Upper lobe of left lung (tissue), 4 donors: Measurements from ENCODE around the gene RPS6KA2.

Source experiments
- EP300 ChIP-seq, 4 donors: sonication (generic); formaldehyde crosslinking; IDR thresholded peaks; one replicate each; pipeline ENCODE4 v1.5.1; 2017; ENCODE audit warnings: antibody characterized with exemption in 4 of 4, control low read depth in 2 of 4
- POLR2A ChIP-seq, 4 donors: fragments of 450-650 bp; IDR thresholded peaks; one replicate each; pipeline ENCODE4 v1.5.1; 2016 to 2017; ENCODE audit warnings: antibody characterized with exemption in 4 of 4, mild to moderate bottlenecking in 2 of 4
- POLR2AphosphoS5 ChIP-seq, 2 donors: sonication (generic); formaldehyde crosslinking; IDR thresholded peaks; one replicate each; pipeline ENCODE4 v1.5.1; 2017; ENCODE audit warnings: antibody characterized with exemption in 2 of 2
- TF ChIP-seq, protein P1 (sequence below), 6 experiments: fragments of 450-650 bp in 4 of 6; fragments of 200-600 bp in 2 of 6; sonication (generic) in 2 of 6; IDR thresholded peaks; one replicate each; pipeline ENCODE4 v1.5.1; 2016 to 2019; ENCODE audit warnings: antibody characterized with exemption in 6 of 6

DNA sequence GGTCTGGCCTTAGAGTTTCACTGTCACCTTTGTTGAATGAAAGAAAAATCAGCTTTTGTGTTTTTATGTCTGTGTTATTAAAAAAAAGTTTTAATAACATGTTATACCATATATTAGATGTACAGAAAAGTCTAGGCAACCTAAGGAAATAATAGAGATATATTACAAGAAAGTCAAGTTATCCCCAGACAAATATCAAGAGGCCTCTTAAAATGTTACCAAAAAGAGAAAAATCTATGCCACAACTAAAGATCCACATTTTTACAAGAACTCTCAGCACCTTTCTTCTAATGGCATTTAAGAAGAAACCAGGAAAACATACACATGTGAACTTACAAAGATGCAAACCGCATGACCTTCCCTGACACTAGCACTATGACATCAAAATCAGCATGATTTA lies 67.4 kb downstream of the RPS6KA2 start:
- TF ChIP-seq, protein P1, sequence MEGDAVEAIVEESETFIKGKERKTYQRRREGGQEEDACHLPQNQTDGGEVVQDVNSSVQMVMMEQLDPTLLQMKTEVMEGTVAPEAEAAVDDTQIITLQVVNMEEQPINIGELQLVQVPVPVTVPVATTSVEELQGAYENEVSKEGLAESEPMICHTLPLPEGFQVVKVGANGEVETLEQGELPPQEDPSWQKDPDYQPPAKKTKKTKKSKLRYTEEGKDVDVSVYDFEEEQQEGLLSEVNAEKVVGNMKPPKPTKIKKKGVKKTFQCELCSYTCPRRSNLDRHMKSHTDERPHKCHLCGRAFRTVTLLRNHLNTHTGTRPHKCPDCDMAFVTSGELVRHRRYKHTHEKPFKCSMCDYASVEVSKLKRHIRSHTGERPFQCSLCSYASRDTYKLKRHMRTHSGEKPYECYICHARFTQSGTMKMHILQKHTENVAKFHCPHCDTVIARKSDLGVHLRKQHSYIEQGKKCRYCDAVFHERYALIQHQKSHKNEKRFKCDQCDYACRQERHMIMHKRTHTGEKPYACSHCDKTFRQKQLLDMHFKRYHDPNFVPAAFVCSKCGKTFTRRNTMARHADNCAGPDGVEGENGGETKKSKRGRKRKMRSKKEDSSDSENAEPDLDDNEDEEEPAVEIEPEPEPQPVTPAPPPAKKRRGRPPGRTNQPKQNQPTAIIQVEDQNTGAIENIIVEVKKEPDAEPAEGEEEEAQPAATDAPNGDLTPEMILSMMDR (IDR thresholded peaks at IDR 0.05), result no peak
- no peak for TF ChIP-seq POLR2A (IDR thresholded peaks at IDR 0.05)
- TF ChIP-seq EP300 (IDR thresholded peaks at IDR 0.05), result no peak
- no peak for TF ChIP-seq POLR2AphosphoS5 (IDR thresholded peaks at IDR 0.05)
